ENCODE measurements around the gene CEP83. TPM values are rescaled to one million over a fixed set of nuclear protein-coding genes. Genes with fewer than 3 reads are reported as not detected.
A peak's percentile ranks its signal among the peaks of the same experiment; 100 is the strongest.

CEP83 gene
- total and polyA plus RNA-seq, 9 of the 15 experiments (the other 6 are each of a cell fraction or from before 2014, with no cell fraction given) = 5.3 to 40.5 (median 31.3) TPM

DNA sequence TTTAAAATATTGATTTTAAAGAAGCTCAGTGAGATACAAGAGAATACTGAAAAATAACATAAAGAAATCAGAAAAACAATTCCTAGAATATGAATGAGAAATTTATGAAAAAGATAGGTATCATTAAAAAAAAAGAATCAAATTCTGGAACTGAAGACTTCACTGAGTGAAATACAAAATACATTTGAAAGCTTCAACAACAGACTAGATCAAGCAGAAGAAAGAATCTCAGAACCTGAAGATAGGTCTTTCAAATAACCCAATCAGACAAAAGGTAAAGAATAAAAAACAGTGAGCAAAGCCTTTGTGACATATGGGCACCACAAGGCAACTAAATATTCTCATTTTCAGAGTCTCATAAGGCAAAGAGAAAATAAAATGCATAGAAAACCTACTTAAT lies 29.4 kb downstream of the CEP83 start:
- no peak for ATAC-seq
- ChIA-PET POLR2A (no interaction called here), CTCF (ENCODE audit: low intra/inter-chr PET ratio) (no interaction called here)
- no peak for DNase-seq (ENCODE audit: extremely low read depth in 1 of 4, low spot score in 3 of 4)
- no peak for FAIRE-seq
- Histone ChIP-seq H3K27ac (ENCODE audit: extremely low read depth, low read depth, low read length) (no peak overlapping the region), H3K9me1 (ENCODE audit: control insufficient read depth, insufficient read depth, low read length) (no peaks in the 10 kb centered on the region), H3K9me3 (replicated peaks; ENCODE audit: control insufficient read depth, insufficient read depth, low read depth, low read length) (peaks cover 17% of the 10 kb centered on the region), H4K20me1 (replicated peaks; ENCODE audit: control insufficient read depth, insufficient read depth, low read length) (no peaks in the 10 kb centered on the region), H3K9ac (ENCODE audit: insufficient read depth in 1 of 2, low read depth in 2 of 2, low read length in 2 of 2) (no peak overlapping the region), H2AFZ (ENCODE audit: low read depth, low read length) (no peak overlapping the region), H3K36me3 (ENCODE audit: control insufficient read depth, insufficient read depth, low read length) (peaks cover 11% of the 10 kb centered on the region; the same call in 2 of the 3 replicates), H3K79me2 (ENCODE audit: control insufficient read depth, insufficient read depth, low read length) (peaks cover 44% of the 10 kb centered on the region; the same call in 2 of the 3 replicates), H3K27me3 (ENCODE audit: control insufficient read depth in 2 of 2, insufficient read depth in 2 of 2, low read length in 2 of 2) (no peaks in the 10 kb centered on the region), H3K4me3 (no peak overlapping the region), H3K4me2 (ENCODE audit: insufficient read depth, low read length) (no peak overlapping the region), H3K4me1 (replicated peaks in 1 of 2; ENCODE audit: control insufficient read depth in 2 of 2, insufficient read depth in 2 of 2, low read length in 2 of 2) (no peaks in the 10 kb centered on the region)
- peak; percentile 84 for TF ChIP-seq TRIM28 (IDR thresholded peaks at IDR 0.05)
- peak in 1 of 2 experiments; percentile 71; a peak in 2 of 3 replicates for TF ChIP-seq CBX3 (IDR thresholded peaks at IDR 0.05; ENCODE audit: borderline replicate concordance in 1 of 2, low read length in 2 of 2)
- TF ChIP-seq ZNF280A (IDR thresholded peaks at IDR 0.05; ENCODE audit: low read depth, partially characterized antibody) = peak; percentile 57
- TF ChIP-seq, protein P1, sequence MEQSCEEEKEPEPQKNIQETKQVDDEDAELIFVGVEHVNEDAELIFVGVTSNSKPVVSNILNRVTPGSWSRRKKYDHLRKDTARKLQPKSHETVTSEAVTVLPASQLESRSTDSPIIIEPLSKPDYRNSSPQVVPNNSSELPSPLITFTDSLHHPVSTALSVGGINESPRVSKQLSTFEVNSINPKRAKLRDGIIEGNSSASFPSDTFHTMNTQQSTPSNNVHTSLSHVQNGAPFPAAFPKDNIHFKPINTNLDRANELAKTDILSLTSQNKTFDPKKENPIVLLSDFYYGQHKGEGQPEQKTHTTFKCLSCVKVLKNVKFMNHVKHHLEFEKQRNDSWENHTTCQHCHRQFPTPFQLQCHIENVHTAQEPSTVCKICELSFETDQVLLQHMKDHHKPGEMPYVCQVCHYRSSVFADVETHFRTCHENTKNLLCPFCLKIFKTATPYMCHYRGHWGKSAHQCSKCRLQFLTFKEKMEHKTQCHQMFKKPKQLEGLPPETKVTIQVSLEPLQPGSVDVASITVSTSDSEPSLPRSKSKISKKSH (CRISPR knock-in tag; IDR thresholded peaks at IDR 0.05) = 0 out of 2 replicates have a peak, but pooled peaks have one; percentile 34
- TF ChIP-seq SREBF1 (IDR thresholded peaks at IDR 0.05; ENCODE audit: borderline replicate concordance, low read depth, low read length) = no peak
- peak in 1 of 2 experiments; percentile 23; a peak in 1 of 4 replicates for TF ChIP-seq TRIM24 (IDR thresholded peaks at IDR 0.05)
- in situ Hi-C loops (cut with MboI) (no loop called here), intact Hi-C loops (cut with micrococcal nuclease) (no loop called here)
- no TSS peak for BruUV-seq (replicated peaks)

Measured in K562 (cell line).